GM21529 (cell line): ENCODE results near the gene GDF9.

ENCODE experiments used
- ATAC-seq: cut with Tn5 transposase; IDR thresholded peaks from one replicate; pipeline ENCODE4 v1.9.1; 2021; ENCODE audit not compliant: unreplicated experiment

Gene GDF9

DNA sequence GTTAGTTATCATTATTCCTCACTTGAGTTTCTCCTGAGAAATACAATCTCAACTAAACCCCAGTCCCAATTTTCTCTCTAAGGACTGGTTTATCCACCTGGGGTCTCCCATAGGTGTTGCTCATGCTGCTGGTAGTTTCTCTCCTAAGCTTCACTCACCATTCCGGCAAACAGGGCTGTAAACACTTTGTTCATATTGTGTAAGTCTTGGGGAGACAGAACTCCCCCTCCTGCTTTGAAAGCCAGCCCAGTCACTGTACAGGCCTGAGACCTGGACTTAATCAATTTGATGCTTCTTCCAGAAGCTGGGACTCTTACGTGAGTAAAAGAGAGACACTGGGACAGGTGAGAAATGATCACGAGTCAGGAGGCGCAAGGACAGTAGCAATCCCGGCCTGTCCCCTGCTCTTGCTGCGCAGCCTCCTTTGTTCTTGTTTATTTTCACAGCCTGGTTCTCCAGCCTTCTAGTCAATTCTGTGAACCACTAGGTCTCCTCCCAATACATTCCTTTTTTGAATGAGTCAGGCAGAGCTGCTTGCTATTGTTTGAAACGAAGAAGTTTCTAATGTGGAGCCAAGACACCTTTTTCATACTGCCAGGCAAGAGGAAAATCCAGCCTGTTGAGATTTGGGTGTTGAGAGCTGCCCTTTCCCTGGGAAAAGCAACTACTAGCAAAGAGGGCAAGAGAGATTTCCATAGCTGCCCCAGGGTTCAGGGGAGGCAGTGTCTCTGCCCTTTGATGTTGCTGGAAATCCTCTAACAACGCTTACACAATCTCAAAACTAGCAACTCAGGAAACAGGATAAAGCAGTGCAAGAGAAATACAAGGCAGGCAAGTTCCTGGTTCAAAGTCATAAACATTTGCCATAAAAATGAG lies 26.6 kb downstream of the GDF9 start:
- ATAC-seq, result no peak

GRCh38 chr5:132838516-132839282 lies 27.6 kb downstream of the GDF9 start:
- no peak for ATAC-seq

DNA sequence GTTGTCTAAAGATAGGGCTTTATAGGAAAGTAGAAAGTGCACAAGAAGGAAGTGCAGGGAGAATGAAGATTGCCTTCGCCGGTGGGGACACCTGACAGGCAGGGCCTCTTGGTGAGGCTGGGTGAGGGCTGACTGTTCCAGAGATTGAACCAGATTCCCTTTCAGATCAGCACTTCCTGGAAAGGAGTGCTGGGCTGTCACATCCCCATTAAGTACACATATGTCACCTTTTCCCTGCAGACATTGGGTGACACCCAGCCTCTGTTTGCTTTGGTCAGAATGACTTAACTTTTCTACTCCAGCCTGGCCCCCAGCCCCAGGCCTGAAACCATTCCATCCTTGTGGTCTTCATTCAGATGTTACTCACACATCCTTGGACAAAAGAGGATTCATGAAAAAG lies 28.4 kb downstream of the GDF9 start:
- no peak for ATAC-seq

- no peak for ATAC-seq
Observed at GRCh38 chr5:132836852-132837251, 29.4 kb downstream of the GDF9 start.

- ATAC-seq, result no peak
Observed at GRCh38 chr5:132834057-132834456, 32.2 kb downstream of the GDF9 start.

DNA sequence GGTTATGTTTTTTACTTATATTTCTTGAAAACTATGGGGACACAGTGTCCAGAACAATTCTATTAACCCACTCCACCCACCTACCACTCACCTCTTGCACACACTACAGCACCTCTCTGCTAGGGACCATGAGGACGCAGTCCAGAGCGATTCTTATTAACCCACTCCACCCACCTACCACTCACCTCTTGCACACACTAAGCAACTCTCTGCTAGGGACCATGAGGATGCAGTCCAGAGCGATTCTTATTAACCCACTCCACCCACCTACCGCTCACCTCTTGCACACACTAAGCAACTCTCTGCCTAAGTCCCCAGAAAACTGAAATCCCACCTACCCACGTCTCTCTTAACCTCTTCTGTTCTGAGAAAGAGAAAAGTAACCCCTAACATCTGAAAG lies 33.7 kb downstream of the GDF9 start:
- no peak for ATAC-seq

GRCh38 chr5:132831095-132831860 lies 35.0 kb downstream of the GDF9 start:
- no peak for ATAC-seq

- peak; percentile 74 for ATAC-seq
Observed at GRCh38 chr5:132830436-132831094, 35.7 kb downstream of the GDF9 start, which contains the start of gene SHROOM1. TSS of gene SHROOM1 (minus strand) at chr5:132830647. CDS start at chr5:132826140, 4,507 bp downstream.

DNA sequence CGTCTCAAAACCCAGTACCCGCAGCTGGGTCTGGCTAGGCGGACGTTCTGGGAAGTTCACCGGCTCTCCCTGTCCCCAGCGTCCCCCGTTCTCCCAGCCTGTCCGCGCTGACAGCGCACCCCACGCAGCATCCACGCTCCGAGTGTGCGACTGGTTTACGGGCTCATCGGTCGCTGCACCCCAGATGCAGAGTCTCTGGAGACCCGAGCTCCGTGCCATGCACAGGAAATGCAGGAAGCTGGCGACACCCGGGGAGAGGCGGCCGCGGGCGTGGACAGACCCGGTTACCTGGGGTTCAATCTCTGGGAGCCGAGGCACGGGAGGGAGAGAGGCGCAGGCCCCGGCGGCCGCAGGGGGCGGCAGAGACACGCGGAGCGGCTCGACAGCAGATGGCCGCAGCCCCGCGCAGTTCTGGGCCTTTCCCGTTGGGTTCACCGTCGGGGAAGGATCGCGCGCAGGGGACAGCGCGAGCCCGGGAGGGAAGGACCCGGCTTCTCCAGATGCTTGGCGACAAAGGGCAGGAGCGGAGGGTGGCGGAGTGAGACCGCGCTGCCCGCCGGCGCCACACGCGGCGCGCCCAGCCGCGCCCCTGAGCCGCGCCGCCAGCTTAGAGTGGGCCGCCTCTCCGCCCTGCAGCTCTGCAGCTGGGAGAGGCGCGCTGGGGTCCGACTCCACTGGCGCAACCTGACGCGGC lies 36.4 kb downstream of the GDF9 start:
- ATAC-seq, result peak; percentile 80

- ATAC-seq, result no peak
Observed at GRCh38 chr5:132828846-132829494, 37.3 kb downstream of the GDF9 start.

DNA sequence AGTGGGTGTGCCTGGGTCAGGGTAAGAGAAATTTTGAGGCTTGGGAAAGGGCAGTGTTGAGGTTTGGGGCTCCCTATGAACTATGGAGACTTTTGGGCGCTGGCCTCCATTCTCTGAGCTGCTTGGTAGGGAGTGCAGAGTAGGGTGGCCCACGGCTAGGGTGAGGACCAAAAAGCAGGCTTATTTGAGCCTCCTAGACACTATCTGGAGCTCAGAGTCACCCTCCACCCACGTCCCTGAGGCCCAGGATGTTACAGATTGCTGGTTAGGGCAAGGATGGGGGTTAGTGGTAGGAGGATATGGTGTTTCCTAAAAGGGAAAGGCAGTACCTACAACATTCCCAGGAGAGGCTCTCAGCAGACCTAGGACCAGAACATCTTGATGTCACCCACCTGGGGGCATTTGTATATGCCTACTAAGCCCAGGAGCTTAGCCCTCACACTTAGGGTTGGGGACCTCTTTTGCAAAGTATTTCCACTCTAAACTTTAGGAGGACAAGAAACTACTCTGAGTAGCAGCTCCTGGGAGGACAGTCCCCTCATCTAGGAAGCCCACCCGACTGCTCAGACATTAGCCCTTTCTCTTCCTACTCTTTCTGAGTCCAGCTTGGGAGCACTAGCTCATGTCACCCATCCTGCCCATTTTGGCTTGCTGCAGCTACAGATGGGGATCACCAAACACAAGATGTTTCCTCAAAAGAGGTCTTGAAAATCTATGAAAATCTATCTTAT lies 38.2 kb downstream of the GDF9 start:
- no peak for ATAC-seq

- no peak for ATAC-seq
Observed at GRCh38 chr5:132826424-132827082, 39.7 kb downstream of the GDF9 start.

DNA sequence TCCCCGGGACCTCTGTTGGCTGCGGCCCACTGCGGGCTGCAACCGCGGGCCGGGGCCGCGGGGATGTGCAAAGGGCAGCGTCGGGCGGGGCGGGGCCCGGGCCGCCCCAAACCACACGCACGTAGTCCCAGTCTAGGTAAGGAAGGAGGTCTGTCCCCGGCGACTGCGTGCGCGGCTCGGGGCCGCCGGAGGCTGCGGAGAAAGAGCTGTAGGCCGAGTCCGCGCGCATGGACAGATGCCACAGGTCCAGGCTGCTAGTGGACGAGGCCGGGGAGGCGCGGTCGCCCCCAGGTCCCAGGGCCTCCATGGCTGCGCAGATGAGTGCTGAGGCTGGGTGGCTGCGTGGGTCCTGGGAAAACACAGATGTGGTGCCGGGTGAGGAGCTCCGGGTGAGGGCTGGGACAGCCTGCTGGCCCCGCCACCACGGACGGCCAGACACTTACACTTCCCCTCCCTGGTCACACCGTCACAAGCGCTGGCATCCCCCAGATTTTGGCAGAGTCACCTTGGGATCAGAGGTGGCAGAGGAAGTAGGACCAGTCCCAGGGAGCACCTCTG lies 40.4 kb downstream of the GDF9 start:
- no peak for ATAC-seq

DNA sequence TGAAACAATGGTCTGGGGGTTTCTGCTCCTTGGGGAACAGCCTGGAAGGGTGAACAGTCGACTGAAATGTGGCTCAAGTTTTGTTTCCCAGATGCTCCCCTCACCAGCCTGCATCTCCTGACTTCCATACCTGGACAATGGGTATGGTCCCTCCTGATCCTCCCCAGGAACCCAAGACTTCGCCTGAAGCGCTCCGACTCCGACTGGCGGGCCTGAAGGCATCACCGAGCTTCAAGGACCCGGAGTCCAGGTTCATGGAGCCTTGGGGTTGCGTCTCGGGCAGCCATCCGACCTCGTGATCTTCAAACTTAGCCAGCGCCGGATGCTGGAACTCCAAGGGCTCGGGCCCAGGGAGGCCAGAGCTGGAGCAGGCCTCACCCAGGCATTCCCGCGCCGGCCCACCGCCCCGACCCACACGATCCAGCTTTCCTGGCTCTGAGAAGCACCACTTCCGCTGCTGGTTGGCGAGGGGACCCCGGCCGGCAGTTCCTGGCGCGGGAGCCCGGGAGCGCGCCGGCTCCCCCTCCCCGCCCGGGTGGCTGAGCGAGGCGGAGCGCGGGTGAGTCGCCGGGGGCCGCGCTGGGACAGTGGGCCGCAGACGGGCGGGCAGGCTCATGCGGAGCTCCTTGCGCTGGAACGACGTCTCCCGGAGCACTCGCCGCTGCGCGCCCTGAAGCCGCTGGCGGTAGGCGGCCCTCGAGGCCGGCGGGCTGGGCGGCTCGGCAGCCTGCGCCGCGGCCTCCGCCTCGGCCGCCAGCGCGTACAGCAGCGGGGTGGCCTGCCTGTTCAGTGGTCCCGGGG lies 41.0 kb downstream of the GDF9 start:
- no peak for ATAC-seq

GRCh38 chr5:132824426-132824825 lies 41.8 kb downstream of the GDF9 start:
- ATAC-seq, result no peak

DNA sequence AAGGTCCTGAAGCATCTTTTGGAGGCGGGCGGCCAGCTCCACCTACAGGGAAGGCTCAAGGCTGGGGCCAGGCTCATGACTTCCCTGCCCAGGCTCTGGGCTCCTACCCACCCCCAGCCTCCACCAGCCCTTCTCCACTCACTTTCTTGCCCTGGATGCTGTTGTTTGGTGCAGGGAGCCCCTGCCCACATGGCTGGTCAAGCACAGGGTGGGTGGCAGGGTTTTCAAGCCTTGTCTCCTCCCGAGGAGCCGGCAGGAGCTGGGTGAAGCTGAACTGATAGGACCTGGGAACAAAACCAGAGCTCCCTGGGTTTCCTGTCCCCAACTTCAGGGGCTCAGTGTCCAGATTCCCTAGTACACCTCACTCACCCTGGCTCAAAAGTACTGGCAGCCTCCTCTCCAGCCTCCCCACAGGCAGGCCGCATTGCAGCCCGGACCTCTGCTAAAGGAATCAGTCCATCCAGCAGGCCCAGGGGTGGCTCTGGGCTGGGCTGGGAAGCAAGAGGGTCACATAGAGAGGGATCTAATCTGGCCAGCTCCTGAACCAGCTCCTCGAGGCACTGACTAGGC lies 42.7 kb downstream of the GDF9 start:
- ATAC-seq, result no peak
